HepG2 (cell line): ENCODE results near the gene CYP17A1. TPM values are rescaled to one million over a fixed set of nuclear protein-coding genes. Genes with fewer than 3 reads are reported as not detected.
A peak's percentile ranks its signal among the peaks of the same experiment; 100 is the strongest.

Experiments
- ATAD3A ChIP-seq: sonication (generic); formaldehyde crosslinking; IDR thresholded peaks from 2 replicates; pipeline ENCODE4 v1.4.0; 2020; ENCODE audit warnings: missing genetic modification reagents
- CBX2 ChIP-seq, 2 experiments: fragments of 200-600 bp in 1 of 2; sonication (generic); formaldehyde crosslinking in 1 of 2; IDR thresholded peaks; 2 replicates each; pipeline versions ENCODE4 v1.7.0 to v1.8.1; 2018 to 2022; ENCODE audit warnings: low read depth in 2 of 2, low read length in 1 of 2, mild to moderate bottlenecking in 1 of 2, missing genetic modification reagents in 1 of 2
- CENPT ChIP-seq: sonication (generic); formaldehyde crosslinking; IDR thresholded peaks from 2 replicates; pipeline ENCODE4 v1.8.0; 2022; ENCODE audit warnings: low read depth, mild to moderate bottlenecking, moderate library complexity, missing genetic modification reagents
- HDAC2 ChIP-seq: sonication (generic); formaldehyde crosslinking; IDR thresholded peaks from 2 replicates; pipeline ENCODE4 v1.4.0; 2020; ENCODE audit warnings: missing genetic modification reagents
- IKZF1 ChIP-seq: fragments of 450-650 bp; IDR thresholded peaks from 2 replicates; pipeline ENCODE4 v1.7.1; 2016
- NCOA1 ChIP-seq: sonication (generic); formaldehyde crosslinking; IDR thresholded peaks from 2 replicates; pipeline ENCODE4 v1.9.0; 2021; ENCODE audit warnings: missing genetic modification reagents
- PITX1 ChIP-seq: sonication (generic); formaldehyde crosslinking; IDR thresholded peaks from 2 replicates; pipeline ENCODE4 v1.5.1; 2020; ENCODE audit warnings: mild to moderate bottlenecking, missing genetic modification reagents
- RAD51 ChIP-seq: fragments of 450-650 bp; IDR thresholded peaks from 2 replicates; pipeline ENCODE4 v1.6.1; 2016; ENCODE audit warnings: borderline replicate concordance
- RARA ChIP-seq: IDR thresholded peaks from 2 replicates; pipeline ENCODE4 v1.6.1; 2016; ENCODE audit warnings: missing genetic modification reagents, missing compliant biosample characterization
- TCF7L2 ChIP-seq: IDR thresholded peaks from 2 replicates; pipeline ENCODE4 v1.6.1; 2011; ENCODE audit warnings: mild to moderate bottlenecking, low read depth, low read length, moderate library complexity
- ZBTB1 ChIP-seq: sonication (generic); formaldehyde crosslinking; IDR thresholded peaks from 2 replicates; pipeline ENCODE4 v1.4.0; 2020; ENCODE audit warnings: missing genetic modification reagents, borderline replicate concordance
- ZNF264 ChIP-seq: sonication (generic); formaldehyde crosslinking; IDR thresholded peaks from 2 replicates; pipeline ENCODE4 v1.4.0; 2020; ENCODE audit warnings: missing genetic modification reagents
- ZNF383 ChIP-seq: sonication (generic); formaldehyde crosslinking; IDR thresholded peaks from 2 replicates; pipeline ENCODE4 v1.4.0; 2020; ENCODE audit warnings: missing genetic modification reagents, mild to moderate bottlenecking, borderline replicate concordance
- ZNF746 ChIP-seq: sonication (generic); formaldehyde crosslinking; IDR thresholded peaks from 2 replicates; pipeline ENCODE4 v1.8.0; 2022; ENCODE audit warnings: mild to moderate bottlenecking, missing genetic modification reagents
- ZNF780A ChIP-seq: sonication (generic); formaldehyde crosslinking; IDR thresholded peaks from 2 replicates; pipeline ENCODE4 v1.8.0; 2022; ENCODE audit warnings: mild to moderate bottlenecking, missing genetic modification reagents, moderate library complexity
- polyA plus RNA-seq, 8 experiments: library from polyadenylated mRNA; depleted of rRNA in 3 of 8; stranded (reverse) in 7 of 8; unstranded in 1 of 8; fragments of >200 nt; fragmentation: Illumina TruSeq in 4 of 8; extraction: Trizol in 4 of 8; gene quantifications; 2 replicates each; pipeline versions ENCODE4 v1.2.1 to v1.2.3, GENCODE V29; 2011 to 2016; ENCODE audit warnings: low read depth in 4 of 8, missing spikeins in 1 of 8, mixed read lengths in 1 of 8; ENCODE audit not compliant: insufficient read depth in 1 of 8
- total RNA-seq, 5 experiments: library from RNA; depleted of rRNA; stranded (reverse); fragments of >200 nt; fragmentation: Illumina TruSeq; extraction: Trizol; gene quantifications; 2 replicates each; pipeline ENCODE4 v1.2.3, GENCODE V29; 2016; ENCODE audit warnings: low read depth in 1 of 5
- TF ChIP-seq, protein P1 (sequence below): sonication (generic); formaldehyde crosslinking; IDR thresholded peaks from 2 replicates; pipeline ENCODE4 v1.4.0; 2020; ENCODE audit warnings: missing genetic modification reagents
- TF ChIP-seq, protein P2 (sequence below): sonication (generic); formaldehyde crosslinking; IDR thresholded peaks from 2 replicates; pipeline ENCODE4 v1.5.1; 2020; ENCODE audit warnings: mild to moderate bottlenecking, missing genetic modification reagents
- TF ChIP-seq, protein P3 (sequence below): IDR thresholded peaks from 2 replicates; pipeline ENCODE4 v1.6.1; 2018; ENCODE audit warnings: missing genetic modification reagents
- TF ChIP-seq, protein P4 (sequence below): sonication (generic); formaldehyde crosslinking; IDR thresholded peaks from 2 replicates; pipeline ENCODE4 v1.4.0; 2020; ENCODE audit warnings: missing genetic modification reagents

CYP17A1 gene
- total and polyA plus RNA-seq, 2 of the 13 experiments (the other 11 are each of a cell fraction or from before 2014, with no cell fraction given), result 0.13 to 1.1 TPM

DNA sequence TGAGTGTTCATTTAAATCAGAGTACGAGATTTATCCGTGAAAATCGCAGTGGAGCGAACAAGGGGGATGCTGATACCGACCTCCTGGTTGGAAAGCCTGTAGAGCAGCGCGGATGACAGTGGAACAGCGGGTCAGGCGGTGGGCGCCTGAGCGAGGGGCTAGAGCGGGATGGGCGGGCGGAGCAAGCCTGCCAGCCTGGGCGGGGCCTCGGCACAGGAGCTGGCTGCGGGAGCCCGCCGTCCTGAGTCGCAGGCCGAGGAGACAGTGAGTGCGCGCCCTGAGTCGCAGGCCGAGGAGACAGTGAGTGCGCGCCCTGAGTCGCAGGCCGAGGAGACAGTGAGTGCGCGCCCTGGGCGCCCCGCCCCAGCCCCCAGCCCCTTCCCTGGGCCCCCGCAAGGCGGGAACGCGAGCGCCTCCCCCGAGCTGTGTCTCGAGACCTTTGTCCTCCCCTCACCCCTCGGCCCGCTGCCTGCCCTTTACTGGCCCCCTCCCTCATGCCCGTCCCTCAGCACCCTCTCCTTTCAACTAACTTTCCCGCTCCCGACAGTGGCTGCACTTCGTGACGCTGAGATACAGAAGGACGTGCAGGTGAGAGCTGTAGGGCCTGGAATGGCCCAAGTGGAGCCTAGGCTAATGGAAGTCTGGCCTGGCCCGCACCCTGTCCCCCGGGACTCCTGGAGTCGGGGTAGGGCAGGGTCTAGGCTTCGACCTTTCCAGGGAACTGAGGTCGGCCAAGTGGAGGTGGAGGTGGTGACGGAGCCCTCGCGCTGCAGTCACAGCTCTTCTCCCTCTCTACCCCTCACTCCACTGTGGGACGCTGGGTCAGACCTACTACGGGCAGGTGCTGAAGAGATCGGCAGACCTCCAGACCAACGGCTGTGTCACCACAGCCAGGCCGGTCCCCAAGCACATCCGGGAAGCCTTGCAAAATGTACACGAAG, 32.3 kb upstream of the CYP17A1 start, which contains the start of gene AS3MT (continued):
- TF ChIP-seq, protein P1, sequence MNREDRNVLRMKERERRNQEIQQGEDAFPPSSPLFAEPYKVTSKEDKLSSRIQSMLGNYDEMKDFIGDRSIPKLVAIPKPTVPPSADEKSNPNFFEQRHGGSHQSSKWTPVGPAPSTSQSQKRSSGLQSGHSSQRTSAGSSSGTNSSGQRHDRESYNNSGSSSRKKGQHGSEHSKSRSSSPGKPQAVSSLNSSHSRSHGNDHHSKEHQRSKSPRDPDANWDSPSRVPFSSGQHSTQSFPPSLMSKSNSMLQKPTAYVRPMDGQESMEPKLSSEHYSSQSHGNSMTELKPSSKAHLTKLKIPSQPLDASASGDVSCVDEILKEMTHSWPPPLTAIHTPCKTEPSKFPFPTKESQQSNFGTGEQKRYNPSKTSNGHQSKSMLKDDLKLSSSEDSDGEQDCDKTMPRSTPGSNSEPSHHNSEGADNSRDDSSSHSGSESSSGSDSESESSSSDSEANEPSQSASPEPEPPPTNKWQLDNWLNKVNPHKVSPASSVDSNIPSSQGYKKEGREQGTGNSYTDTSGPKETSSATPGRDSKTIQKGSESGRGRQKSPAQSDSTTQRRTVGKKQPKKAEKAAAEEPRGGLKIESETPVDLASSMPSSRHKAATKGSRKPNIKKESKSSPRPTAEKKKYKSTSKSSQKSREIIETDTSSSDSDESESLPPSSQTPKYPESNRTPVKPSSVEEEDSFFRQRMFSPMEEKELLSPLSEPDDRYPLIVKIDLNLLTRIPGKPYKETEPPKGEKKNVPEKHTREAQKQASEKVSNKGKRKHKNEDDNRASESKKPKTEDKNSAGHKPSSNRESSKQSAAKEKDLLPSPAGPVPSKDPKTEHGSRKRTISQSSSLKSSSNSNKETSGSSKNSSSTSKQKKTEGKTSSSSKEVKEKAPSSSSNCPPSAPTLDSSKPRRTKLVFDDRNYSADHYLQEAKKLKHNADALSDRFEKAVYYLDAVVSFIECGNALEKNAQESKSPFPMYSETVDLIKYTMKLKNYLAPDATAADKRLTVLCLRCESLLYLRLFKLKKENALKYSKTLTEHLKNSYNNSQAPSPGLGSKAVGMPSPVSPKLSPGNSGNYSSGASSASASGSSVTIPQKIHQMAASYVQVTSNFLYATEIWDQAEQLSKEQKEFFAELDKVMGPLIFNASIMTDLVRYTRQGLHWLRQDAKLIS (CRISPR knock-in tag), result no peak
- no peak for TF ChIP-seq RAD51
- TF ChIP-seq ZNF383, result 0 out of 2 replicates have a peak, but pooled peaks have one; percentile 59
- TF ChIP-seq, protein P2, sequence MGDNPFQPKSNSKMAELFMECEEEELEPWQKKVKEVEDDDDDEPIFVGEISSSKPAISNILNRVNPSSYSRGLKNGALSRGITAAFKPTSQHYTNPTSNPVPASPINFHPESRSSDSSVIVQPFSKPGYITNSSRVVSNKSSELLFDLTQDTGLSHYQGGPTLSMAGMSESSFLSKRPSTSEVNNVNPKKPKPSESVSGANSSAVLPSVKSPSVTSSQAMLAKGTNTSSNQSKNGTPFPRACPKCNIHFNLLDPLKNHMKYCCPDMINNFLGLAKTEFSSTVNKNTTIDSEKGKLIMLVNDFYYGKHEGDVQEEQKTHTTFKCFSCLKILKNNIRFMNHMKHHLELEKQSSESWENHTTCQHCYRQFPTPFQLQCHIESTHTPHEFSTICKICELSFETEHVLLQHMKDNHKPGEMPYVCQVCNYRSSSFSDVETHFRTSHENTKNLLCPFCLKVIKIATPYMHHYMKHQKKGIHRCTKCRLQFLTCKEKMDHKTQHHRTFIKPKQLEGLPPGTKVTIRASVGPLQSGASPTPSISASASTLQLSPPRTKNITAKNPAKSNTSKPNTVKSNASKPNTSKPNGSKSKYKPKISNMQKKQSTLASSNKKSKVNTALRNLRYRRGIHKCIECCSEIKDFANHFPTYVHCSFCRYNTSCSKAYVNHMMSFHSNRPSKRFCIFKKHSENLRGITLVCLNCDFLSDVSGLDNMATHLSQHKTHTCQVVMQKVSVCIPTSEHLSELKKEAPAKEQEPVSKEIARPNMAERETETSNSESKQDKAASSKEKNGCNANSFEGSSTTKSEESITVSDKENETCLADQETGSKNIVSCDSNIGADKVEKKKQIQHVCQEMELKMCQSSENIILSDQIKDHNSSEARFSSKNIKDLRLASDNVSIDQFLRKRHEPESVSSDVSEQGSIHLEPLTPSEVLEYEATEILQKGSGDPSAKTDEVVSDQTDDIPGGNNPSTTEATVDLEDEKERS (CRISPR knock-in tag), result peak; percentile 50; the same call in 1 of the 2 replicates
- TF ChIP-seq ATAD3A (CRISPR knock-in tag), result no peak
- TF ChIP-seq ZNF780A (CRISPR knock-in tag), result no peak
- TF ChIP-seq, protein P3, sequence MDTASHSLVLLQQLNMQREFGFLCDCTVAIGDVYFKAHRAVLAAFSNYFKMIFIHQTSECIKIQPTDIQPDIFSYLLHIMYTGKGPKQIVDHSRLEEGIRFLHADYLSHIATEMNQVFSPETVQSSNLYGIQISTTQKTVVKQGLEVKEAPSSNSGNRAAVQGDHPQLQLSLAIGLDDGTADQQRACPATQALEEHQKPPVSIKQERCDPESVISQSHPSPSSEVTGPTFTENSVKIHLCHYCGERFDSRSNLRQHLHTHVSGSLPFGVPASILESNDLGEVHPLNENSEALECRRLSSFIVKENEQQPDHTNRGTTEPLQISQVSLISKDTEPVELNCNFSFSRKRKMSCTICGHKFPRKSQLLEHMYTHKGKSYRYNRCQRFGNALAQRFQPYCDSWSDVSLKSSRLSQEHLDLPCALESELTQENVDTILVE (CRISPR knock-in tag), result peak; percentile 10; the same call in 1 of the 2 replicates
- TF ChIP-seq, protein P4, sequence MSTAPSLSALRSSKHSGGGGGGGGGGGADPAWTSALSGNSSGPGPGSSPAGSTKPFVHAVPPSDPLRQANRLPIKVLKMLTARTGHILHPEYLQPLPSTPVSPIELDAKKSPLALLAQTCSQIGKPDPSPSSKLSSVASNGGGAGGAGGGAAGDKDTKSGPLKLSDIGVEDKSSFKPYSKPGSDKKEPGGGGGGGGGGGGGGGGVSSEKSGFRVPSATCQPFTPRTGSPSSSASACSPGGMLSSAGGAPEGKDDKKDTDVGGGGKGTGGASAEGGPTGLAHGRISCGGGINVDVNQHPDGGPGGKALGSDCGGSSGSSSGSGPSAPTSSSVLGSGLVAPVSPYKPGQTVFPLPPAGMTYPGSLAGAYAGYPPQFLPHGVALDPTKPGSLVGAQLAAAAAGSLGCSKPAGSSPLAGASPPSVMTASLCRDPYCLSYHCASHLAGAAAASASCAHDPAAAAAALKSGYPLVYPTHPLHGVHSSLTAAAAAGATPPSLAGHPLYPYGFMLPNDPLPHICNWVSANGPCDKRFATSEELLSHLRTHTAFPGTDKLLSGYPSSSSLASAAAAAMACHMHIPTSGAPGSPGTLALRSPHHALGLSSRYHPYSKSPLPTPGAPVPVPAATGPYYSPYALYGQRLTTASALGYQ (CRISPR knock-in tag), result no peak
- TF ChIP-seq PITX1 (CRISPR knock-in tag), result peak; percentile 50
- TF ChIP-seq ZNF746 (CRISPR knock-in tag), result no peak
- no peak for TF ChIP-seq ZBTB1
- no peak for TF ChIP-seq TCF7L2
- no peak for TF ChIP-seq CBX2 (IDR thresholded peaks at IDR 0.05; ENCODE audit: low read depth, low read length)
- no peak for TF ChIP-seq CBX2 (CRISPR knock-in tag; IDR thresholded peaks at IDR 0.05; ENCODE audit: low read depth)
- TF ChIP-seq RARA (CRISPR knock-in tag), result no peak; the same call in 1 of the 2 replicates
- TF ChIP-seq IKZF1, result no peak
- peak; percentile 26; the same call in 1 of the 2 replicates for TF ChIP-seq ZNF264 (CRISPR knock-in tag)
- TF ChIP-seq CENPT (CRISPR knock-in tag), result no peak
- TF ChIP-seq HDAC2 (CRISPR knock-in tag), result no peak
- TF ChIP-seq NCOA1, result no peak; the same call in 1 of the 2 replicates
